Activated T-cell treated with anti-CD3 and anti-CD28 coated beads for 1 hour (primary cell): ENCODE measurements around the gene RHEB.
"Not testable (repeated sequence)": the region's sequence is repeated elsewhere in the genome, so short reads cannot be mapped to it uniquely, and the experiment has no call there.

ENCODE experiments used
- DNase-seq: peaks from one replicate; pipeline ENCODE4 v3.0.0-alpha.2; 2020; ENCODE audit warnings: low read depth

RHEB gene, protein sequence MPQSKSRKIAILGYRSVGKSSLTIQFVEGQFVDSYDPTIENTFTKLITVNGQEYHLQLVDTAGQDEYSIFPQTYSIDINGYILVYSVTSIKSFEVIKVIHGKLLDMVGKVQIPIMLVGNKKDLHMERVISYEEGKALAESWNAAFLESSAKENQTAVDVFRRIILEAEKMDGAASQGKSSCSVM

DNA sequence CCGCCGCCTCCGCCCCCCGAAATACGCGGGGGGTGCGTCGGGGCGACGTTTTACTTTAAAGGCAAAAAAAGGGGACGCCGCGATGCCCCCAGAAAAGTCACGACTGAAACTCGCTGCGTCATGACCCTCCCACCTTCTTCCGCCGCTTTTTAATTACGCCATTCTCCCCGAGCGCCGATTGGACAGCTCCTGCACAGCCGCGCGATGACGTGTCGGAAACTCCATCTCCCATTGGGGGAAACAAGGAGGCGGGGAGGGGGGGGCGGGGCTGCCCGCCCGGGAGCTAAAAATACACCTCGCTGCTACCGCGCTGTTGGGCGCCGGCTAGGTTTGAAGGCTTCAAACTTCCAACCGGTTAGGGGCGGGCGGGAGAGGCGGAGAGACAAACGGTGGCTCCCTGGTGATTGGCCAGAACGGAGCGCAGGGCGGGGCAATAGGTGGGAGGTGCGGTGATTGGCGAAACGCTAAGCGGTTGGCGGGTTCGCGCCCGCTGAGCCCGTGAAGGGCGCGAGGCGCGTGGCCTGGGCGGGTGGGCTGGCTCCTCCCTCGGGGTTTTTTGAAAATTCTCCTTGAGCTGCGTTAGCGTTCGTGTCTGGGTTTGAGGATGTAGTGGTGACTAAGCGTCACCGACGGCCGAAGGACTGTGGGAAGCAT, at the start of gene RHEB:
TSS of gene RHEB (minus strand) at position 131 of the 654 bp plus-strand sequence. CDS start 384 bp downstream, outside the sequence.
- peak; percentile 97 for DNase-seq

DNA sequence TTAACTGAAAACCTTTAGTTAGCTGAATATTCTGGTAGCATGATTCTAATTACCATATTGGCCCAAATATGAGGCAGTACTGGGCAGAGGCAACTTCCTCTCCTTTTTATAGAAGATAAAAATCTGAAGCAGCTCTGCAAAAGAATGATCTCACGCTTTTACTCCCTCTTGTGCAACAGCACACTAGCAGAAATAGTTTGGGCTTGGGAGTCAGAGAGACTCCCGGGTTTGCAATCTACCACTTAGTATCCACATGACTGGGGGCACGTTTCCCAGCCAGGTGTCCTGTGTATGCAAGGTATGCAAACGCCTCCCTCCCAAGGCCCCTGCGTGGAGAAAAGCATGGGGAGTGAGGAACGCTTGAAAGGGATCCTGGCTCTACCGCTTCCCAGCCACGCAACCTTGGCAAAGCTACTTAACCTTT, 47.2 kb upstream of the RHEB start:
- DNase-seq: no peak

DNA sequence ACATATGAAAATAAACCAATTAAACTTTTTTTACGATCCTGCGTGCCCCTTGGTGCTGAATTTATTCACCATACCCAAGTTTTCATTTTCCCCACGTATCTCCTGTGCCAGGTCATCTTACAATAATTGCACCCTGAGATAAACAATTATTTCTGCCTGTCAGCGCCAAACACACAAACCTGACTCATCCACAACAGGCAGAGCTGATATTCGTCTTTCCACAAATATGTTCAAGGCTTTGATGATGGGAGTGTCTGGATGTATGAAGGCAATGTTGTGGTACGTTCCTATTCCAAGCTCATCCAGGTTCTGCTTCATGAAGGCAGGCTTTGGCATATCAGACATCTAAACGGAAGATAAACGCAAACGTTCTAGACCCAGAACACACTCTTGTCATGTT, 45.8 kb upstream of the RHEB start:
- no peak for DNase-seq

DNA sequence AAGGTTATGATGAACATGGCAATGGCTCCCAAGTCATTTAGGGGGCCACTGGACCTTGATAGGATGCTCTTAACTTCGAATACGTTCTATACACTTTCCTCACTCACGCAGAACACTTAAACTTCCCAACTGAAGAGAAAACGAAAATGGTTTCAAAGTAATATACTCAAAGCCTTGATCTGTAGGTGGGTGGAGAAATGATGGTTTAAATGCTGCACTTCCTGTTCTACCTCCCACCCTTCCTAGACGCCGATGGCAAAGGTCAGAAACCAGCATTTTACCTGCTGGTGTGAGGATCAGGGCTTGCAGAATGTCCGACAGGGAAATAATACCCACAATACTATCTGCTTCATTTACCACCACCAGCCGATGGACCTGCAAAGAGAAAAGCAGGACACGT, 40.5 kb upstream of the RHEB start:
- DNase-seq: no peak

DNA sequence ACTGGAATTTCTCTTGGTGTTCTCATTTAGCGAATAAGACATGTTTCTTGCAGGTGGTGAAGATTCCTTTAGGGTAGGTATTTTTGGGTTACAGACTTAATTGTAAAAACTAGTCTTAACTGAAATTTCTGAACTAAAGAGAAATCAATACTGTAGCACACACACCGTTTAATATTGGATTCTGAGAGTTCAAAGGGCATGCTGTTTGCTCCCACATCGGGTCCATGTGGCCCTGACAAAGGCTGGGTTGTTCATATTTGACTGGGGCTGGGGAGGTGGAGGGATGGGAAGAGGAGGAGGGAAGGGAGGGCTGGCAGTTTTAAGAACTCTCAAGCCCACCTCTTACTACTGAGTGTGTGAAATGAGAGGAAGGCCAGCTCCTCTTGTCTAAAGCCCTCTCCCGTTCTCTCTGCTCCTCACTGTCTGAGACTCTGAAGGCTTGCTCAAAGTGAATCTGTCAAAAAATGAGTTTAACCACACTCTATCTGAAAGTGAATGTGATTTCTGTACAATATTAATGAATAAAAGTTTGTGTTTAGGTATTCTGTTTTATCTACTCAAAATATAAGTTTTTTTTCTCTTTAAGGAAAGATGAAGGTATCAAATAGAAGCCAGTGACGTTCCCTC, 40.0 kb upstream of the RHEB start:
- DNase-seq: no peak

DNA sequence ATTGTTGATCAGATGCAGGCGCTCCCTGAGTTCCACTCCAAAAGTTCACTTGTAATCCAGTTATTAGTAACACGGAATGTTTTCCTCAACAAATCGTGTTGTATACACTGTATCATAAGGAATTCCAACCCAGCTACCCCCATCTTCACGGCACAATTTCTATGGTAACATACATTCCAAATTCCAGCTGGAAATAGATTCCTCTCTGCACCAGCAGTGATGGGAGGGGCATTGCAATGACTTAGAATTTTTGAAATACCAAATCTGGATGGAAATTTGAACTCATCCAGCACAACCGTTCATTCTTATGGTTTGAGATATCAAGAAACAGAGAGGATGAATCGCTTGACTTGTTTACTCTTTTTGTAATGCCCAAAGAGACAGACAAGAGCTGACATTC, 38.9 kb upstream of the RHEB start:
- no peak for DNase-seq

DNA sequence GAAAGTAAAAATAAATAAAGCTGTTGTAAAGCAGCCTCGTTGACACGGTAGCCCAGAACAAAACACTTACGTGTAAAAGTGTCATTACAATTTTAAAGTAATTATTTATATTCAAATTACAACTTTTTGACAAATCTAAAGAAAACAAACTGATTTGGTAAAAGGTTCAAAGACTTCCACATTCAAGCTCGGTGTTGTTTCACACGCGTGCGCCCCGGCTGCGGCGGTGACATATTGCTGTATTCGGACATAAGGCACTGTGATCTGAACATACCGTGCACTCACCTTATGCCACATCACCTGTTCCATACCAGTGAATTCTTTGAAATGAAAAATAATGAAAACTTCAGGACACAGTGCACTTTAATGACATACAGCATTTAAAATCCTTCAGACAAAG, 36.9 kb upstream of the RHEB start:
- no peak for DNase-seq

DNA sequence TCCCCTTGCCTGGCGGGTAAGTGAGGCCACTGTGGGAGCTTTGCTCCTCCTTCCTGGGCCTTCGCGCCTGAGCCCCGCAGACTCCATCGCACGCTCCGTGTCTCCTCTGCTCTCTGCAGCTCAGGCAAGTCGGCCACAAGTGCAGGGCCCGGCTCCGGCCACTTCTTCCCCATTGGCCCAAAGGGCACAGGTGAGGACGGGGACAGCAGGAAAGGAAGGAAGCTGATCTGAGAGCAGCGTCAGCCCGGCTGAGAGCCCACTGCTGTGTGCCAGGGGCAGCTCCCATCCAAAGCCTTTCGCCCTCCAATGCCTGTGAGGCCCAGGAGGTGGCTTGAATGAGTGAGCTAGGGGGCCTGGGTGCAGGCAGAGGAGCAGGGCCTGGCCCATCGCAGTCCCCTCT, 33.7 kb upstream of the RHEB start:
- no peak for DNase-seq

DNA sequence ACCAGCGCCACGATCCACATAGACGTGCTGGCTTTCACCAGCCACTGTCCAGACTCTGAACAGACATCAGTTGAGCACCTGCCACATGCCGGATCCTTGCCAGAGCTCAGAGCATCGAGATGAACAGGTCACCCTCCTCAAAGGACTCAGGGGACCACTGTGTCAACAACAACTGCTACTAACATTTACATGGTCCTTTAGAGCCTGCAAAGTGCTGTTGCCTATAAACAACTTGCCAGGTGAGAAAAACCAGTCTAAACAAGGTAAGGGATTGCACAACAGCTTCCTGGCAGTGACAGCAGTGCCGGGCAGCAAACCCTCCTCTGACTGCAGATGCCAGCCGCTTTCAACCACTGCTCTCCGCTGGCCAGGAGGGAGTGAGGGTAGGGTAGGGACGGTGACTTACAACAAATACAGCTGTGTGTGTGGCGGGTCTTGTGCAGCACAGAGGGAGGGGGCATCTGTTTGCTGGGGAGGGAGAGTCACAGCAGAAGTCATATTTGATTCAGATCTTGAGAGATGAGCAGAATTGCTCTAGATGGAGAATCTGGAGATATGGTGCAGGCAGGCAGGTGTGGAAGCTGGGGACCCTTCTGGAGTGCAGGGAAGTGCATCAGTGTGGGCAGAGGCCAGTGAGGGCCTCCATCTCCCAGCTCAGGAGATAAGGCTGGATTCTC, 32.8 kb upstream of the RHEB start:
- no peak for DNase-seq

DNA sequence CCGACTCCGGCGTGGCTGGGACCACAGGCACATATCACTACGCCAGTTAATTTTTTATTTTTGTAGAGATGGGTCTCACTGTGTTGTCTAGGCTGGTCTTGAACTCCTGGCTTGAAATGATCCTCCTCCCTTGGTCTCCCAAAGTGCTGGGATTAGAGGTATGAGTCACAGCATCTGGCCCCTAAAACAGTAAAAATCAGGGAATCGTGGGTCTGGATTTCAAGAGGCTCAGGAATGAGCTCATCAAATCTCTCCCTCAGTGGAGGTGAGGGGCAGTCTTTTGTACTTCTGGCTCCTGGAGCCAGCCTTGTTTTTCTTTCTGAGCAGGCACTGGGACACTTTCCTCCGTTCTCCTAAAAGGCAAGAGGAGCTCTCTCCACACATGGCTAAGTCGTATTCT, 32.1 kb upstream of the RHEB start:
- DNase-seq: no peak

DNA sequence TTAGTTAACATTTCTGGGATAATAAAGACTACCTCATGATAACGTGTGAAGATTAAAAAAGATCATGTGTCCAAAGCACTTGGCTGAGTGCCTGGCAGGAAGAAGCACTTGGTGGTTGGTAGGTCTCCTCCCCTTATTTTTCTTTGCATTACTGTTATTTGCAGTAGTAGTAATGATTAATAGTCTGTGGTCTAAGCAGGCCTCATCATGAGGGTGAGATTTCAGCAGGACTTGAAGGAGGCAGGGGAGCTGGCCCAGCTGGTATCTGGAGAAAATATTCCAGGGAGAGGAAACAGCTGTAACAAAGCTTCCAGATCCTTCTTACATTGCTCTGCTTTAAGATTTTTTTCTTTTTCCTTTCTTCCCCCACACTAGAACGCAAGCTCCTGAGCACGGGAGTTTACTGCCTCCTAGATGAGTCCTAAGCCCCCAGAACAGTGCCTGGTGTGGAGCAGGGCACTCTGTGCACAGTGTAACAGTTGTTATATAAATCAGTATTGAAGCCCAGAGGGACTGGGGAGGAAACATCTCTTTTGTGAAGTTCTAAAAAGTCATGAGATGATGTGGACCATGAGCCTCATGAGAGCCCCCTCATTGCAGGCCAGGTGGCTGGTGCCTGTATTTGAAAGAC, 31.1 kb upstream of the RHEB start:
- DNase-seq: no peak

DNA sequence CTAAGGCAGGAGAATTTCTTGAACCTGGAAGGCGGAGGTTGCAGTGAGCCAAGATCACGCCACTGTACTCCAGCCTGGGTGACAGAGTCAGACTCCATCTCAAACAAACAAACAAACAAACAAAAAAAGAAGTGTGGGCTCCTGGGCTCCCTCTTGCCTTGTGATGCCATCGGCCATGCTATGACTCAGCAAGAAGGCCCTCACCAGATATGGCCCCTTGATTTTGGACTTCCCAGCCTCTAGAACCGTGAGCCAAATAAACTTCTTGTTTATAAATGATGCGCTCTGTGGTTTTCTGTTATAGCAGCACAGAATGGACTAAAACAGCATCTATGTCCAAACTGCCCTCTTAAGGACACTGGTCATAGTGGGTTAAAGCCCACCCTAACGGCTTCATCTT, 29.9 kb upstream of the RHEB start:
- no peak for DNase-seq

DNA sequence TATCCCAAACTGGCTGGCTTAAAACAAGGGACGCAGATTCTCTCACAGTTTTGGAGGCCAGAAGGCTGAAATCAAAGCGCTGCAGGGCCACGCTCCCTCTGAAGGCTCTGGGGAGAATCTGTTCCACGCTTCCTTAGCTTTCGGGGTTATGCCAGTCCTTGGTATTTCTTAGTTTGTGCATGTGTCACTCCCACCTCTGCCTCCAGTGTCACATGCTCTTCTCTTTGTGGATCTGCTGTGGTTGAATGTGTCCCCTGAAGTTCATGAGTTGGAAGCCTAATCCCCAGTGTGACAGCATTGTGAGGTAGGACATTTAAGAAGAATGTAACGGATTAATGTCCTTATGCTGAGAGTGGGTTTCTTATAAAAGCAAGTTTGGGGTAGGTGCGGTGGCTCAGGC, 29.4 kb upstream of the RHEB start:
- DNase-seq: no peak

DNA sequence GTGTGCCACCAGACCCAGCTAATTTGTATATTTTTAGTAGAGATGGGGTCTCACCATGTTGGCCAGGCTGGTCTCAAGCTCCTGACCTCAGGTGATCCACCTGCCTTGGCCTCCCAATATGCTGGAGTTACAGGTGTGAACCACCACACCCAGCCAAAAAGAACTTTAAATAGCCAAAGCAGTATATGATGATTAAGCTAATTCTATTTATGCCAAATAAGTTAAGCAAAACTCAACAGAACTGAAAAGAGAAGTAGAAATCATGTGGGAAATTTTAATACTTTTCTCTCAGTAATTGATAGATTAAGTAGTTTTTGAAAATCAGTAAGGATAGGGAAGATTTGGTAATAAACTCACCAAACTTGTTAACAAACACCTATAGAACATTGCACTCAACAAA, 24.5 kb upstream of the RHEB start:
- no peak for DNase-seq

DNA sequence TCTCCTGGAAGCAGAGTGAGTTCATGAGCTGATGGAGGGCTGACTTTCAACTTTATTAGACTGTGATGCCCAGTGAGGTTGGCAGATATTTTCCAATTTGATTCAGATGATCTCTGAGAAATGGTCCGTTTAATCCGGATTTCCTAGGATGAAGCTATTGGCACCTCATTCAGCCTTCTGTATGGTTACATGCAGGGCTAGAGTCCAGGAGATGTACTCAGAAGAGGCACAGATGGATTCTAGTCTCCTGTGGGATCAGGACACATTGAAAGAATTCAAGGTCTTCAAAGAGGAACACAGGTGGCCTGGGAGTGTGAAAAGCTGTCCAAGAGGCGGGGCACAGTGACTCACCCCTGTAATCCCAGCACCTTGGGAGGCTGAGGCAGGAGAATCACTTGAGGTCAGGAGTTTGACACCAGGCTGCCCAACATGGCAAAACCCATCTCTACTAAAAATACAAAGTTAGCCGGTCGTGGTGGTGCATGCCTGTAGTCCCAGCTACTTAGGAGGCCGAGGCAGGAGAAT, 23.0 kb upstream of the RHEB start:
- no peak for DNase-seq

DNA sequence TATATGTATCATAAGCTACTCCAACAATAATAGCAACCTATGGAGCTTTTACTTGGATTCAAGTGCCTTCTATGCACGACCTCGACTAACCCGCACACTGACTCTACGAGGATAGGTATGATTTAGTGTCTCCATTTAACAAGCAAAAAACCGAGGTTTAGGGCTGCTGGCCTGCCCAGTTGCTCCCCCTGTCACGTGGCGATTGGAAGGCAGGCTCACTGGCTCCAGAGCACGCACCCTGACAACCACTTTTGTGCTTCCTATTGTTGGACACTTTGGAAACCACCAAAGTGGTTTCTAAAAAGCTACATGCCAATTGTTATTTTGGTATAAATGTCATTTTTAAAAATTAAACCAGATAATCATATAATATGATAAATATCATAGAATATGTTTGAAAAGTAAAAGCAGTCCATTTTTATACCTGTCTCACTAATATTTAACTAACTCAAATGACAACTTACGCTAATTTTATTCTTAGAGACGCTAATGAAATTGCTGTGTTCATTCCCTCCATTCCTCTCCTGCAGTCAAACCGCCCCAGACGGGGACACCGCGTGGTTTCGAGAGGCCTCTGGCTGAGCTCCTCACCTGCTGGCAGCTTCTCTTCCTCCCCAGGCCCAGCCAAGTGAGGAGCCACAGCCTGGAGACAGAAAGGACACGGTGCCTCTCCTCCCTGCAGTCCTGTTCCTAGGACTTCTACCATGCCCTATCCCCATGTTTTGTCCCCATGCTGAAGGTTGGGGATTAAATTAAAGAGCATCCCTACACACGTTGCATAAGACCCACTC, 22.2 kb upstream of the RHEB start:
- no peak for DNase-seq

DNA sequence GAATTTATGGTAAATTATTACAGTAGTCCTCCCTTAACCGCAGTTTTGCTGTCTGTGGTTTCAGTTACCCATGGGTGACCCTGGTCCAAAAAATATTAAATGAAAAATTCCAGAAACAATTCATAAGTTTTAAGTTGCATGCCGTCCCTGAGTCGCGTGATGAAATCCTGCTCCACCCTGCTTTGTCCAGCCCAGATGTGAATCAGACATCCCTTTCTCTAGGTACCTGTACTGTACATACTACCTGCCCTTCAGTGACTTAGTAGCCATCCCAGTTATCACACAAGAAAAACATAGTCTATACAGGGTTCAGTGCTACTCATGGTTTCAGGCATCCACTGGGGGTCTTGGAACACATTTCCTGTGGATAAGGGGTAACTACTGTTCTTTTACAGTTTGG, 20.5 kb upstream of the RHEB start:
- no peak for DNase-seq

DNA sequence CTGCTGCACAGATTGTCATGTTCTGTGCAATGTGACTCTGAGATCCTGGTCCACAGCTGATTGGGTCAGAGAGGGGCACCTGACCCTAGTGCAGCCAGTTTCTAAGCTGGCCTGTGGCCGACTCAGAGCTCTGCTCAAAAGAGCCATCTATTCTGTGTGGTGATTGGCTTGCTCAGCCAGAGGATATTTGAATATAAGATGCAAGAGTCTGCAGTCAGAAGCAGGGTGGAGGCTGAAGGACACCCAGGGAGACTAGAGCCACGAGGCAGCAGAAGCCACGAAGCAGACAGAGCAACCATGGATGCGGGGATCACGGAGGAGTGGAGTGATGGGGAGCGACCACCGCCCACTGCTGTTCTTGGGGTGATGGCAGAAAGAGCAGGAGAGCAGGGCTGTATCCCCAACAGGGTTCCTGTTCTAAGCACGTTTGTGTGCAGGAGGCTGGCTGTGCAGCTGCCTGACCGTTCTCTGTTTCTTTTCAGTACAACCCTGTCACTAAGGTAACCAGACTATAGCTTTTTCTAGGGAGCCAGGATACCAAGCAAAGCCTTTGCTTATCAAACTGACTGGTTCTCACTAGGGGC, 19.5 kb upstream of the RHEB start:
- DNase-seq: no peak

DNA sequence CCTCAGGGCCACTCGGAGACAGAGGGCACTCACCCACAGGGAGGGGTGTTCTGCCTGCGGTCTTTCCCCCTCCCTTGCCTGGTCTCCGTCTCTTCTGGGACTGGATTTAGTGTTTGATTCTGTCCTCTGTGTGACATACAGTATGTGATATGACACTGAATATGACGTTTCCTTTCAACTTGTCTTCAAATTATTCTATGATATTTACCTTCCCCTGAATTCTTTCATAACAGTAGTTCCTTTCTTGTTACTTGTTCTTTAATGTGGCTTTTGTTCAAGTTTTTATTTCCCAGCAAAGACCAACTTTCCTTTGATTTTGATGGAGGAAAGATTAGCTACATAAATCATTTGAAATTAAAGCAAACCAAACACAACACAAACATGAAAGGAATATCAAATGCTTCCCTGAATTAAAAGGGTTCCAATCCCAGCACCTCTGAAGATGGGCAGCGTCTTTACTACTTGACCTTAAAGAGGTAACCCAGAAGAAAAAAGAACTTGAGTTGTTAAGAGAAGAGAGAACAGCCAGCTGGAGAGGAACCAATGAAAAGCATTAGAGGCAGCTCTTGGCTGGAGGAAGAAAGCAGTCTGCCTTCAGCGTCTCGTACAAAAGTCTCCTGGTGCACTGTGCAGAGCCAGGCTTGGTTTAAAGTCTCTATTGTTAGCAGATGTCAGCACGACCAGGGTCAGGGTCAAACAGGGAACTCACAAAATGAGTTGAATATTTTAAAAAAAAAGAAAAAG, 18.3 kb upstream of the RHEB start:
- DNase-seq: no peak

DNA sequence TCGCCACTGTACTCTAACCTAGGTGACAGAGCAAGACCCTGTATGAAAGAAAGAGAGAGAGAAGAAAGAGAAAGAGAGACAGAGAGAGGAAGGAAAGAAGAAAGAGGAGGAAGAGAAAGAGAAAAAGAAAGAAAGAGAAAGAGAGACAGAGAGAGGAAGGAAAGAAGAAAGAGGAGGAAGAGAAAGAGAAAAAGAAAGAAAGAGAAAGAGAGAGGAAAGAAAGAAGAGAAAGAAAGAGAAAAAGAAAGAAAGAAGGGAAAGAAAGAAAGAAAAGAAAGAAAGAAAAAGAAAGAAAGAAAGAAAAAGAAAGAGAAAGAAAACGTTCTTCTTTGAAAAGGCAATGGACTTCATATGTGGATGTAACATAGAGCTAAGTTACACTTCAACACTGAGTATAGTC, 16.5 kb upstream of the RHEB start:
- not testable (repeated sequence) for DNase-seq

DNA sequence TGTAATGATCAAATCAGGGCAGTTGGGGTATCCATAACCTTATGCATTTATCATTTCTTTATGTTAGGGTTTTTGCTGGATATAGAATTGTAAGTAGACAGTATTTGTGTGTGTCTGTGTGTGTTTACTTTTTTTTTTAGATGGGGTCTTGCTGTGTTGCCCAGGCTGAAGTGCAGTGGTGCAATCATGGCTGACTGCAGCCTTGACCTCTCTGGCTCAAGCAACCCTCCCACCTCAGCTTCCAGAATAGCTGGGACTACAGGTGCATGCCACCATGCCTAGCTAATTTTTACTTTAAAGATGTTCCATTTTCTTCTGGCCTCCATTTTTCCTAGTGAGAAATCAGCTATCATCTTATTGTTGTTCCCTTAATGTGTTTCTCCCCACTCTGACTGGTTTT, 10.1 kb upstream of the RHEB start:
- DNase-seq: no peak
